Colon (tissue), 2 donors: ENCODE measurements around the gene PRELID3B.
"Not testable (repeated sequence)": the region's sequence is repeated elsewhere in the genome, so short reads cannot be mapped to it uniquely, and the experiment has no call there.

Source experiments
- FAIRE-seq: peaks from 2 replicates; lab custom pipeline; 2012; peaks lifted over from hg19 to GRCh38; lab: Jason Lieb, UNC
- donor health status: control.
- donor health status: control.

The PRELID3B gene

DNA sequence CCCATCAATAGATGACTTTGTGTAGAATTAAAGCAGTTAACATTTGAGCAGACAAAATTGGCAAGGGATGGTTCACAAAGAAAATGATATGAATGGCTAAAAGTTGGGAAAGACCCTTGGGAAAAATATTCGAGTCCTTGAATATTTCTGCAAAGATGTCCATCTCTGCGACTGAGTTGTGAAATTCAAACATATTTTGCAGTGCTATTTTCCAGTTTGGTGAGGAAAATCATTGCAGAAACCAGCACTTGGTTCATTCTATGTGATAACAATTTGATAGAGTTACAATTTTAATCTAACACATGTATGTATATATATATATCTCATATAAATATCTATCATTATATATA is 6.1 kb upstream of the PRELID3B start:
- FAIRE-seq = no peak

DNA sequence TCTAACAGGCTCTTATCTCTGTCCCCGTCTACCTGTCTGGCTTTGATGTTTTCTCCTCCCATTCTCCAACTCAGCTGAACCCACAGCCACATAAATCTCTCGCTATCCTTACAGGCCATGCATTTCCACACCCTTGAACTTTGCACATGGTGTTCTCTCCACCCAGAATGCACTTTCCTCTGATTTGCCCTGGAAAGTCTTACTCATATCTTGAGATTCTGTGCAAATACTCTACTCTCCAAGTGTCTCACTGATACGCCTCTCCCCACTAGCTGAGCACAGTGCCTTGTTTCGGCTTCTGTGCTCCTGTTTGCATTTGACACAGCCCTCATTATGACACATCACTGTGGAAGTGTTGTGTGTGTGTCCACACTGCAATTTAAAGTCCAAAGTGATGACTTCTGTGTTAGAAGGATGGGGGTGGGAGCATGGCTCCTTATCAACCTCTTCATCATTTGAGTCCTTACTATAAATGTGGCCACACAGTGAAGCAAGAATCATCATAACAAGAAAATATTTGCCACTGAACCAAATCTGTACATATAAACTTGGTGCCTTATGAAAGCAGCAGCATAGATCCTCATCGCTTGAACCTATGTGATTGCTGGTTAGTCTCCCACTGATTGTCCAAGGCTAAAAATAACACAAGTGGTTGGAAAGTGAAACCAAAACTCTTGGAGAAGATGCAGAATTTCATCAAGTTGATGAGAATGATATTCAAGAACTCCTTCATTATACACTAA is 5.5 kb upstream of the PRELID3B start:
- FAIRE-seq = no peak

DNA sequence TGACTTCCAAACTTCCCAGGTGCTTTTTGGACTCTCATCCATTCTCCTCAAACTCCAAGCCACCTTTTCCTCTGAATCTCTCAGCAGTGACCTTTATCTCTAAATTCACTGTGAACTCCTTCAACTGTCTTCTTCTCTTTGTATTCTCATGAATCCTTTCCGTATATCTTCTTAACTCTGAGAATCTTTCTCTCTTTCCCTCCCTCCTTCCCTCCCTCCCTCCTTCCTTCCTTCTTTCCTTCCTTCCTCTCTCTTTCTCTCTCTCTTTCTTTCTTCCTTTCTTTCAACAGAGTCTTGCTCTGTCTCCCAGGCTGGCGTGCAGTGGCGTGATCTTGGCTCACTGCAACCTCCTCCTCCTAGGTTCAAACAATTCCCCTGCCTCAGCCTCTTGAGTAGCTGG is 4.3 kb upstream of the PRELID3B start:
- FAIRE-seq = no peak

DNA sequence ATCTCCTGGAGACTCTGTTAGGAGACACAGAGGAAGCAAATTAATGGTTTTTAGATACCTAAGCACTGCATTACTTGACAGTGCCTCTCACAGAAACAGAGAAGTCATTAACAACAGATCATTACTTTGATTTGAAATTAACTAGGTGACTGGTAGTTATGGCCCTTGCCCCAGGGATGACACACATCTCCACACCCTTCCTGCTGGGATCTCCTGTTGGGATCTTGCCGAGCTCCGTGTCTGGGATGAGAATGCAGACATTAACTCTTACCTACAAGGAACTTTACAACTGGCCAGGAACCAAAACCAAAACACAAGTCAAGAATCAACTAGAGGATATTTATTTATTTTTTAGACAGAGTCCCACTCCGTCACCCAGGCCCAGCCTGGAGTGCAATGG is 2.2 kb upstream of the PRELID3B start:
- no peak for FAIRE-seq

DNA sequence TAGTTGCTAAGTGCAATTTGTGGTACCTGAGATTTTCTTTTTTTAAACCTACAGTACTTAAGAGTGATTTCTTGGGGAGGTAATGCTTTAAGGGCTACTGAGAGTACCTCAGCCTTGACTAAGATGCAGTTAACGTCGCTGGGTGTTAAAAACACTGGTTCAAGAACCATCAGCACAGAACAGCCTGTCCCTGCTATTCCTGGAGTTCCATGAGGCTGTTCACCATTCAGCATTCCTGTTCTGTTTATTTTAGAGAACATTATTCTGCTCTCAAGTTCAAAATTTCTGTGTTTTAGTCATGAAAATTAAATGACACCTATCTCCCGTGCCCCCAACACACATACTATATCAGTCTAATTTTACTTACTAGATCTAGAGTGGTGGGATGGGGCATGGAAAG is 1.7 kb upstream of the PRELID3B start:
- no peak for FAIRE-seq

DNA sequence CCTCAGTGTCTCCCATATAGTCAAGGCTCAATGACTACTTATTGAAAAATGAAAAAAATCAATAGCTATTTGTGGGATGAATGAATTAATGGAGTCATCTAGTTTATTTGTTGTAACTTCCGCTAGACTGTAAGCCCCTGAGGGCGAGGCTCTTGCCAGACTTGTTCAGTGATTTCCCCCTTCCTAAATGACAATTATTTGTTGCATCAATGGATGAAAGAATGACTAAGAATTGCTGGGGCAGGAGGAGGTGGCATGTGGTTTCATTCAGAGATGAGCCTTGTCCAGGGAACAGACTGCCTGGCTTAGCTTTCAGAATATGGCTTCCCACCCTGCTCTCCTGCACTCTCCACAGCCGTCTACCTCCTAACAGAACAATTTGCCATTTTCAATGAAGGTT is 1.1 kb upstream of the PRELID3B start:
- FAIRE-seq = no peak

DNA sequence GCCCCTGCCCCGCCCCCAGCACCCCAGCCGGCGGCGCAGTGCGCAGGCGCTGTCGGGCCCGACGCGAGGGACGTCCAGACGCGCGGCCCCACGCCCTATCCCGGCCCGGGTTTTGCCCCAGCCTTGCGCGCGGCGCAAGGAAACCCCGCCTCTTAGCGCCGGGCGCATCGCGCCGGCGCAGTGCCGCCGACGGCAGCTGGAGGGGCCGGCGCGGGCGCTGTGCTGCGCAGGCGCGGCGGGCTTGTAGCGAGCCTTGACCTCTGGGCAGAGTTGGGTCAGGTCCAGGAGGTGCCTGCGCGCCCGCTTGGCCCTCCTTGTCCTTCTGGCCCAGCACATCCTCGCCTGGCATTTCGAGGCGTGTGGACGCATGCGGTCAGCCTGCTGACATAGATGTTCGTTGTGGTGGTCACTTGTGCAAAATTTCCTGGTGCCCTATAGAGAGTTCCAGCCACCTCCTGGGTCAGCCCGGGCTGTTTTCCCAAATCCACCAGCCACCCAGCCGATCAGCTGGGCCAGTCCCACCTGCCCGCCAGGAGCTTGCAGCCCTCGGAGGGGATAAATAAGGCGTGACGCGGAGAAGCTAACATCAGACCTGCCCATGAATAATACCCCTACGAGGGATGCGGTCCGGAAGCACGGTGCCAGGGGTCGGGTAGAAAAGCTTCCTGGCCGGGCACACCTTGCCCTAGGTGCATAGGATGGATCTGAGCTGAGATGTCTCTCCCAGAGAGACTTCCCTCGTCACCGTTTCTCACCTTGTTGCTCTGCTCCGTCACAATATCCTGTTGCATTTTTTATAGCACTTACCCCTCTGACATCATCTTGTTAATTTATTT is 428 bp upstream of the PRELID3B start:
- FAIRE-seq = no peak

DNA sequence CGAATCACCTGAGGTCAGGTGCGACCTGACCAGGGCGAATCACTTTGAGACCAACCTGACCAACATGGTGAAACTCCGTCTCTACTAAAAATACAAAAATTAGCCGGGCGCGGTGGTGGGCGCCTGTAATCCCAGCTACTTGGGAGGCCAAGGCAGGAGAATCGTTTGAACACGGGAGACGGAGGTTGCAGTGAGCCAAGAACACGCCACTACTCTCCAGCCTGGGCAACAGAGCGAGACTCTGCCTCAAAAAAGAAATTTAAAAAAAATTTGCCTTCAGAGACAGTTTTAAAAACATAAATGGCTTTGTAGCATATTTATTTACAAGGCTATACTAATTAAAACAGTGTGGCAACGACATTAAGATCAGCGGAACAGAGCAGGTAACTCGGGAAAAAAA is 1.1 kb downstream of the PRELID3B start:
- not testable (repeated sequence) for FAIRE-seq

DNA sequence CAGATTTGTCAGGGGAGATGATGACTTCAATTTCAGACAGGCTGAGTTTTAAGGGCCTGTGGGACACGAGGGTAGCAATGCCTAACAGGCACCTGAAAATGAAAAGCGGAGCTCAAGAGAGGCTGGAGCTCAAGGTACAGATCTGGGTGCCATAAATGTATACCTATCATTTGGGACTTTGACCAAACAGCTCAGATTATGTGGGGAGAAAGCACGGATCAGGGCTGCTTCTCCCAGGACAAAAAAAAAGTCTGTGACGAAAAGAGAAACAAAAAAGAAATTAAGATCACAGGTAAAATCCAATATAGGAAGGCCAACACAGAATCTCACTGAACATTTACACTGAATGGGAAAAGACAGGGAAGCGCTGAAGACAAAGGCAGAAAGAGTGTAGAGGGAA is 1.9 kb downstream of the PRELID3B start:
- no peak for FAIRE-seq

GRCh38 chr20:59039233-59039632 is 3.4 kb downstream of the PRELID3B start:
- no peak for FAIRE-seq

DNA sequence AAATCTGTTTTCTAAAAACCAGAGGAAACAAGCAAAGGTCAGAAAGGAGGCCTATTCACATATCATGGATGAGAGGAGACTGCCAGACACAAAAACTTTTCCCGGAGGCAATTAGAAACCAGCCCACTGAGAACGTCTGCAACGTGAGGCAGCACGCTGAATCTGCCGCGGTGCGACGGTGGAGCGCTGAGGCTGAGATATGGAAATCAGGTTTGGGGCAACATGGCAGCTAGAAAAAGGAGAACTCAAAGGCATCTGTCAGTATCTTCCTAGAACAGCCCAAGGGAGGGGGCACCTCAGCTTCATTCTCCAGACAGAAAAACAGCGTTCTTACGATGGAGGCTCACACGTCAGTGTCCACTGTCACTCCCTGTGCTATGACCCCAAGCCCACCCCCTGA is 5.2 kb downstream of the PRELID3B start:
- FAIRE-seq = no peak

DNA sequence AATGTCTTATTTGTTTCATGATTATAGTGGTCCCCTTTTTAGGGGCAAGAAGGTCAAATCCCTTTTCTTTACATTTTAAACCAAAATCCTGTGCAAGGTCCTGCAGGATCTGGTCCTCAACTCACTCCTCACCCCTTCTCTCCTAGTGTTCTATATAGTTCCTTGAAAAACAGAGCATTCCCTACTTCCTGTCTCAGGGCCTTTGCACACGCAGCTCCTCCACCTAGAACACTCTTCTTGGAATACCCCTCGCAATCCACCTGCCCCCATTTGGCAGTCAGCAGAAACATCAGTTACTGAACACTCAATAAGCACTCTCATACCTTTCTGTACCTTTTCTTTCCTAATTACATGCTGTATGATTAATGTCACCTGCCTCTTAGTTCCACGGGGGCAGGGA is 7.2 kb downstream of the PRELID3B start:
- no peak for FAIRE-seq

DNA sequence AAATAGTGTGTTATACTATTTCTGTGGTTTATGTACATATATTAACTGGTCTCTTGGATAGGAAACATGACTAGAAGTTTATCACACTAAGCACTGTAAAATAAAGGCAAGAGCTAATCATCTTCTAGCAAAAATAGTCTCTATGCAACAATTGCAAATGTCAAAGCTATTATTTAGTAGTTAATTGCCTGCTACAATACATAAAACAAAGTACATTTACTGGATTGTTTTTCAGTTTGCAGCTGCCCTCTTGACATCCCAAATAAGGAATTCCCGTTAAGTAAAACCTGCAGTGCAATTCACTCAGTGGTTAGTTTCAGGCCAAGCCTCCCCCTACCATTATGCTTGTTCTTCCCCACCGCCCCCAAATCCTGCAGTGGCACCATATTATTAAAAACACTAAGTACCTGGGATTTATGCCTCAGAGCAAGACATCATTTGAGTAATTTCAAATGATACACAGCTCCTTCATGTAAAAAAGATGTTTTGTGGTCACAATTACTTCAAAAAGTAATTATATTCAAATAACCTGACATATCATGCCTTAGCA is 8.9 kb downstream of the PRELID3B start:
- no peak for FAIRE-seq

DNA sequence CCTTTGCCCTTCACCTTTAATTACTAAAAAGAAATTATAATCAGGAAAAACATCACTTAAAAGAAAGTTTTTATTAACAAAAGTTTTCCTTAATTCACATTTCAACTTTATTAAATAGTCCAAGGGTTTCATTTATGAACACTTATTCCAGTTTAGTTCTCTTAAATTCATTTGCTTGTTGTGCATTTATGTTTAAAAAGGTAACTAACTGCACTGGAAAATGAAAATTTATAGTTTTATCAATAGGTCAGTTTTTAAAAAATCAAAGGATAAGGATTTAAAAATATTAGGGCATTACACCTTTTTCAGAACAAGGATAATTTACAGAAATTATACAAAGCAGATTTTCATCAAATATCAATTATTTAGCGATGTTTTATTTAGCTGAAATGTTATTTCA is 9.5 kb downstream of the PRELID3B start:
- no peak for FAIRE-seq

DNA sequence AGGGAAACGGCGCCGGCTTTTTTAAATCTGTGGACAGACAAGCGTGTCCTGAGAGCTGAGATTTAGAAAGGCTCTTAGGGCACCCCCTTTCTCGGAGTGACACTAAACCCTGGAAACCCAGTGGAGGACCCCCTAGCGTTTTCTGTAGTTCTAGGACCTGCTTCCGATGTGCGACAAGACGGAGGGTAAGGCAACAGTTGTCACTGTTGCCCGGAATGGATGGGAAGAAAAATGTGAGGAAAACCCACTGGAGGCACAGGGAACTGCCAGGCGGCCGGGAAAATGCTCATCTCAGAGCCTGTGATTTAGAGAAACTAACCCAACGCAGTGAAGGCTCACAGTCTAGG is 9.9 kb downstream of the PRELID3B start:
- FAIRE-seq = no peak

DNA sequence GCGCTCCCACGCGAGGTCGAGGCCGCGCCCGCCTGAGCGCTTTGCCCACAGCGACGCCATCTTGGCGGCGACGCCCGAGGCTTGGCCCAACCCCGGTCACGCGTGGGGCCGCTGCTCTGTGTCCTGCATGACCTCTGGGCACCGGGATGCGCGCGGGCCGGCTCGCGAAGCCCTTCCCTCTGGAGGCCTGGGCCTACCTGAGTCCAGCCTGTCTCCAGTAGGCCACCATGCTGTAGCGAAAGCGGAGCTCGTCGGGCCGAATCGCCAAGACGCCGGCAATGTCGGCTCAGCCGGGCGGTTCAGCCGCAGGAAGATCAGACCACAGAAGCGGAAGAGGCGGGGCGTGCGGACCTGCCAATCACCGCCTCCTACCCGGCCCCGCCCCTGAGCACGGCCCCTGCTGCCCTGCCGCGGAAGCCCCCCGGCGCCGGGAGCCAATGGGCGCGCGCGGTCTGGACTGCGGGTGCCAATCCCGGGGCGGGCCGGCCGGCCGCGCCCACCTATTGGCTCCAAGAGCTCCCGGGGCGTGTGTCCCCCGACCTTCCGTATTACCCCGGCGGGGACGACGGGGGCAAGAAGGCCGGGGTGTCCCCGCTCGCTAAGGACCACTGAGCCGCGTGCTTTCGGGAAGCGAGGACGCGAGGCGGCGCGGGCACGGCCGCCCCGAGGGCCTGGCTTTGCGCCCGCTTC is 10.4 kb downstream of the PRELID3B start, which contains the start of gene ATP5F1E:
Gene ATP5F1E, minus strand, starts transcription at position 313 of the 690 bp plus-strand sequence. Its CDS starts 84 bp downstream, at position 229.
- no peak for FAIRE-seq

- FAIRE-seq = no peak
Observed at GRCh38 chr20:59031564-59032022, 11.0 kb downstream of the PRELID3B start.

- FAIRE-seq = no peak
Observed at GRCh38 chr20:59030911-59031563, 11.5 kb downstream of the PRELID3B start.

- no peak for FAIRE-seq
Observed at GRCh38 chr20:59028812-59029211, 13.8 kb downstream of the PRELID3B start.

GRCh38 chr20:59027741-59028320 is 14.8 kb downstream of the PRELID3B start:
- FAIRE-seq = no peak

- FAIRE-seq = no peak
Observed at GRCh38 chr20:59026904-59027740, 15.5 kb downstream of the PRELID3B start.
